ENCODE measurements around the gene THOC5.

THOC5 gene

DNA sequence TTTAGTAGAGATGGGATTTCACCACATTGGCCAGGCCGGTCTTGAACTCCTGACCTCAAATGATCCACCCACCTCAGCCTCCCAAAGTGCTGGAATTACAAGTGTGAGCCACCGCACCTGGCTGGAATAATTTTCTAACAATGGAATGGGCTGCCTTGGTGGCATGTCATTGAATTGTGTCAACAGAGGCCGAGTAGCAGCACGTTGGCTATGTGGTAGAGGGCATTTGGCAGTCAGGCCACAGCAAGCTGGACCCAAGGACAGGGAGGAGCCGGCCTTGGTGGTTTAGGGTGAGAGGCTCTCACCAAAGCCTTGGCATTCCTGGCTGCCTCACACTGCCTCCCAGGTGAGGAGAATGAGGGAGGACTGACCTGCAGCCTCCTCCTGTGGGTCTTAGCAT, 31.4 kb upstream of the THOC5 start:
- no peak overlapping the region for H3K4me3 ChIP-seq (ENCODE audit: low read depth, low read length)
- in situ Hi-C loops (cut with HindIII; ENCODE audit: low sequenced_read_pairs): no loop called here
- TF ChIP-seq, protein P1, sequence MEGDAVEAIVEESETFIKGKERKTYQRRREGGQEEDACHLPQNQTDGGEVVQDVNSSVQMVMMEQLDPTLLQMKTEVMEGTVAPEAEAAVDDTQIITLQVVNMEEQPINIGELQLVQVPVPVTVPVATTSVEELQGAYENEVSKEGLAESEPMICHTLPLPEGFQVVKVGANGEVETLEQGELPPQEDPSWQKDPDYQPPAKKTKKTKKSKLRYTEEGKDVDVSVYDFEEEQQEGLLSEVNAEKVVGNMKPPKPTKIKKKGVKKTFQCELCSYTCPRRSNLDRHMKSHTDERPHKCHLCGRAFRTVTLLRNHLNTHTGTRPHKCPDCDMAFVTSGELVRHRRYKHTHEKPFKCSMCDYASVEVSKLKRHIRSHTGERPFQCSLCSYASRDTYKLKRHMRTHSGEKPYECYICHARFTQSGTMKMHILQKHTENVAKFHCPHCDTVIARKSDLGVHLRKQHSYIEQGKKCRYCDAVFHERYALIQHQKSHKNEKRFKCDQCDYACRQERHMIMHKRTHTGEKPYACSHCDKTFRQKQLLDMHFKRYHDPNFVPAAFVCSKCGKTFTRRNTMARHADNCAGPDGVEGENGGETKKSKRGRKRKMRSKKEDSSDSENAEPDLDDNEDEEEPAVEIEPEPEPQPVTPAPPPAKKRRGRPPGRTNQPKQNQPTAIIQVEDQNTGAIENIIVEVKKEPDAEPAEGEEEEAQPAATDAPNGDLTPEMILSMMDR (IDR thresholded peaks at IDR 0.05; ENCODE audit: low read depth, low read length): no peak
- DNase-seq (ENCODE audit: low read depth, low spot score): no peak

DNA sequence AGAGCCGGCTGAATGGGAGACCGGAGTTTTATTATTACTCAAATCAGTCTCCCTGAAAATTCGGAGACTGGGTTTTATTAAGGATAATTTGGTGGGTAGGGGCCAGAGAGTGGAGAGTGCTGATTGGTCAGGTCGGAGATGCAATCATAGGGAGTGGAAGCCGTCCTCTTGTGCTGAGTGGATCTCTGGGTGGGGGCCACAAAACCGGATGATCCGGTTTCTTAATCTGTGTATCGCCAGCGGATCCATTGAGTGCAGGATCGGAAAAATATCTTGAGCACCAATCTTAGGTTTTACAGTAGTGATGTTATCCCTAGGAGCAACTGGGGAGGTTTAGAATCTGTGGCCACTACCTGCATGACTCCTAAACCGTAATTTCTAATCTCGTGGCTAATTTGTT, 28.2 kb upstream of the THOC5 start:
- TF ChIP-seq, protein P1 (IDR thresholded peaks at IDR 0.05; ENCODE audit: low read depth, low read length): no peak
- no peak for DNase-seq (ENCODE audit: low read depth, low spot score)
- in situ Hi-C loops (cut with HindIII; ENCODE audit: low sequenced_read_pairs): no loop called here
- H3K4me3 ChIP-seq (ENCODE audit: low read depth, low read length): no peak overlapping the region

DNA sequence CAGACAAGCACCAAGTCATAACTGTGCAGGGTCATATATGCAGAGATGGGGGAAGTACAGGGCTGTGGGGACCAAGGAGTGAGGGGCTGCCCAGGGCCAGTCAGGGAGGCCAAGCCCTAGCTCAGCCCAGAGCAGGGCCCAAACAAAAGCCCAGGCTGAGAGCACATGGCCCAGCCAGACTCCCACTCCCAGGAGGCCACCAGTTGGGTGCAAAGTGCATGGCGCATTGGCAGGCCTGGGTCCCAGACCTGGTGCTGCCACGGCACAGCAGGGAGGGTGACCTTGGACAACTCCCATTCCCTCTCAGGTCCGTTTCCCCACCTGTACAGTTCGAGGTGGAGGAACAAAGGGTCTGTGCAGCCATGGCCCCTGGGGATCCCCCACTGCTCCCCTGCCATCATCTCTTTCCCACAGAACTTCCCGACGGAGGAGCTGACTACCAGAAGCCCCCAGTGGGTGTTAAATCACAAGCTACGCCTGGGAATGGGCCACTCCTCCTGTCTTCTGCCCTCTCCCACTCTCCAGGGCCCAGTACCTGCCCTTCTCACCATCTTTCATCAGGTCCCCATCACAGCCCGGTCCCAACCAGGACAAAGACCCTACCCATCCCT, 26.7 kb upstream of the THOC5 start:
- in situ Hi-C loops (cut with HindIII; ENCODE audit: low sequenced_read_pairs): no loop called here
- TF ChIP-seq, protein P1 (IDR thresholded peaks at IDR 0.05; ENCODE audit: low read depth, low read length): no peak
- H3K4me3 ChIP-seq (ENCODE audit: low read depth, low read length): peak overlapping the region; percentile 71
- no peak for DNase-seq (ENCODE audit: low read depth, low spot score)

DNA sequence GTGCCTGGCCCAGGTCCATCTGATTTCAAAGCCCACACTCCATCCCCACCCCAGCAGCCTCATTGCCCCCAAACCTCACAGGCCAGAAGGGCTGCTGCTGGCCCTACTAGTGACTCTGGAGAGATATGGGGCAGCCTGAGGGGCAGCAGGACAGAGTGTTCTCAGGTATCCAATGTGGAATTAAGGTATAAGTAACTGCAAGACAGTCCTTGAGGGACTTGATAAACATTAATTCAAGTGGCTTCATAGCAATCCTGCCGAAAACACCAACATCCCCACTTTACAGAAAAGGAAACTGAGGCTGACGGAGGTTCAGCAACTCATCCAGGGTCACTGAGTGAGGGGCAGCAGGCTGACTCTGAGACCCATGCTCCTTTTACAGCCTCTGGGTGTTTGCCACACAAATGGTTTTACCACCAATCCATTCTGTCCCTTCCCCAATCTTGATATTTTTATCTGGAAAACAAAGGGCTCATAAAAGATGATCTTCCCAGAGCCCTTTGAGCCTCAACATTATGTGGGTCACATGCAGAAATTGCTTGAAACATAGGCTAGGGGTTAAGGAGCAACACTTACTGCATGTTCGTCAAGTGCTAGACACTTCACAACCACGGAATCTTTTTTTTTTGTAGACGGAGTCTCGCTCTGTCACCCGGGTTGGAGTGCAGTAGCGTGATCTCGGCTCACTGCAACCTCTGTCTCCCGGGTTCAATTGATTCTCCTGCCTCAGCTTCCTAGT, 25.1 kb upstream of the THOC5 start:
- TF ChIP-seq, protein P1 (IDR thresholded peaks at IDR 0.05; ENCODE audit: low read depth, low read length): no peak
- no peak for DNase-seq (ENCODE audit: low read depth, low spot score)
- H3K4me3 ChIP-seq (ENCODE audit: low read depth, low read length): no peak overlapping the region
- in situ Hi-C loops (cut with HindIII; ENCODE audit: low sequenced_read_pairs): no loop called here

DNA sequence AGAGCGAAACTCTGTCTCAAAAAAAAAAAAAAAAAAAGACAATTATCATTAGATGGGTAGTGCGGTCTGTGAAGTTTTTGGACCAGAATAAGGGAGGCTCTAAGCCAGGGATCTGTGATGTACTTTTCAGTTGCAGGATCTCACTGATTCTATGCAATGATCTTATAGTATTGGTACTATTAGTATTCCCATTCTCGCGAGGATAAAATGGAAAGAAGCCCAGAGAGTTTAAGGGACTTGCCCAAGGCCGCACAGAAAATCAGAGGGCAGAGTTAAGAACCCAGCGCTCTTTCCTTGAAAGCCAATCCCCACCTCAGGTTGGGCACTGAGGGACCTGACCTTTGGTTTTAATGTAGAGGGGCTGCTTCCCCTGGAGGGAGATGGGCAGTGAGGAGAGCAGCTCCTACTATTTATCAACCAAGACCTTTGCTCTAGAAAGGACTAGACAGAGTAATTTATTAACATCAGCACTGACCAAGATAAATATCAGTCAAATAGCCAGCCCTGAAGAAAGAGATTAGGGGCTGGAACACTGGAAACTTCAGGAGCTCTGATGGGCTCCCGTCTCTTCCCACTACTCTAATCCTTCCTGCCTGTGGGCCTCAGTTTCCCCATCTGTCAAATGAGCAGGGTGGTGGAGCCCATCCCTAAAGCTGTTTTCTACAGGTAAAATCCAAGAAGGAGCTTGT, 21.3 kb upstream of the THOC5 start:
- DNase-seq (ENCODE audit: low read depth, low spot score): no peak
- no peak overlapping the region for H3K4me3 ChIP-seq (ENCODE audit: low read depth, low read length)
- TF ChIP-seq, protein P1 (IDR thresholded peaks at IDR 0.05; ENCODE audit: low read depth, low read length): no peak
- in situ Hi-C loops (cut with HindIII; ENCODE audit: low sequenced_read_pairs): no loop called here

DNA sequence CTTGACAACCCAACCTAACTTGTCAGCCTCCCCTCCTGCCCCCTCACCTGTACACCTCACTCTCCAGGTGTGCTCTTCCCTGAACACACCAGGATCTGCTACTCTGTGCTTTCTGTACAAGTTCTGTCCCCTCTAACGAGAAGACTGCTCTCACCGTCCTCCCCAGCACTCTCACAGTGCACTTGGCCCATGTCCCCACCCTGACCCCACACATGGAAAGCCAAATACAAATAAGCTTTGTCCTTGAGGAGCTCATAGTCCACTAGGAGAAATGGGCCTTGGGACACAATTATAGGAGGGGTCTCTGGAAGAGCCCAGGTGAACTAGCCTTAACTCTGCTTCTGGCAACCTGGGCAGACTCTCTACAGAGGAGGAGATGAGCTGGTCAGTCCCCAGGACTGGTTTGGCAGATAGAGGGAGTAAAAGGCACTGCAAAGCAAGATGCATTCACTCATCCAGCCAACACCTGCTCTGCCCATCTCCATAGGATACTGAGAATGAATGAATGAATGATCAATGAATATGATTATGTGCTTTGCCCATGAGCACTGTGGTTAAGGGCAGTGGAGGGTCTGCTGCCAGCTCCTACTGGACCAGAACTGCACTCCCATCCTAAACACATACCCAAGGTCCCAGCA, 17.5 kb upstream of the THOC5 start:
- TF ChIP-seq, protein P1 (IDR thresholded peaks at IDR 0.05; ENCODE audit: low read depth, low read length): no peak
- in situ Hi-C loops (cut with HindIII; ENCODE audit: low sequenced_read_pairs): no loop called here
- no peak overlapping the region for H3K4me3 ChIP-seq (ENCODE audit: low read depth, low read length)
- DNase-seq (ENCODE audit: low read depth, low spot score): no peak

Data from astrocyte of the spinal cord (primary cell).